ENCODE measurements around the gene RAN.
"Not testable (repeated sequence)": the region's sequence is repeated elsewhere in the genome, so short reads cannot be mapped to it uniquely, and the experiment has no call there.

The RAN gene

DNA sequence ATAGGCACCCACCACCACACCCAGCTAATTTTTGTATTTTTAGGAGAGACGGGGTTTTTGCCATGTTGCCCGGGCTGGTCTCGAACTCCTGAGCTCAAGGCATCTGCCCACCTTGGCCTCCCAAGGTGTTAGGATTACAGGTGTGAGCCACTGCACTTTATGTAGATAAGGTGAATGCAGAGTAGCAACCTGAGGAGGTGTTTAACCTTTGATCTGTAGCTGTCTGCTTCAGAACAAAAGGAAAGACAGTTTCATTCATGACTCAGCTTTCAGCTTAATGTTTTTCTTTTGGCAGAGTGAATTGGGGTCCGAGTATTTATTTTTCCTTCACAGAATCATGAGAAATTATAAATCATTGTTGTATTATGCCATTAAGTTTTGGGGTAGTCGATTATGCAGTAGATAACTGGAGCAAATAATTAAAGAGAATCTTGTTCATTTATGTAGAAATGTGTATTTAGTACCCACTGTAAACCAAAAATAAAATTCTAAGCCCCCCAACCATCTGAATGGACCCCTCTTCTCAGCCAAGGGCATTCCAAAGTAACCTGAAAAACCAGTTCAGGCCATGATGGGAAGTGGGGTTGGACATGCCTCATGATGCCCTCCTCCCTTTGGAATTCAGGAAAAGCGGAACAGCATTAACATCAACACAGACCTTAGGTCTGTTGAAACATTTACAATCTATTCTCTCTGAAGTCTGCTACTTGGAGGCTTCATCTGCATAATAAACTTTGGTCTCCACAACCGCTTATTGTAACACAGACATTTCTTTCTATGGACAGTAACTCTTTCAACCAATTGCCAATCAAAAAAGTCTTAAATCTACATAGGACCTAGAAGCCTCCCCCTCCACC, 22.1 kb upstream of the RAN start:
- no peak for DNase-seq

DNA sequence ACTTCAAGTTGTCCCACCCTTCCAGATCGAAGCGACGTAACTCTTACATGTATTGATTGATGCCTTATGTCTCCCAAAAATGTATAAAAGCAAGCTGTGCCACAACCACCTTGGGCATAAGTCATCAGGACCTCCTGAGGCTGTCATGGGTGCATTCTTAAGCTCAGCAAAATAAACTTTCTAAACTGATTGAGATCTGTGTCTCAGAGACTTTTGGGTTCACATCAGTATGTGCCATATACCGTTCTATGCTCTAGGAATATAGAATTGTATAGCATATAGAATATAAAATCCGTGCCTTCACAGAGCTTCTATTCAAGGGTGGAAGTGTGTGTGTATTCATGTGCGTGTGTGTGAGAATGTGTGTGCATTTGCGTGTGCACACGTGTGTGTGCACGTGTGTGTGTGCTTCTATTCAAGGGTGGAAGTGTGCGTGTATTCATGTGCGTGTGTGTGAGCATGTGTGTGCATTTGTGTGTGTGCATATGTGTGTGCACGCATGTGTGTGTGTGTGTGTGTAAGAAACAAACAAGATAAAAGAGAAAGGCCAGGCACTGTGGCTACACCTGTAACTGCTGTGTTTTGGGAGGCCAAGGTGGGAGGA, 21.3 kb upstream of the RAN start:
- no peak for DNase-seq

- DNase-seq, result no peak
These were observed 15.8 kb upstream of the RAN start for GRCh38 chr12:130856088-130856487.

DNA sequence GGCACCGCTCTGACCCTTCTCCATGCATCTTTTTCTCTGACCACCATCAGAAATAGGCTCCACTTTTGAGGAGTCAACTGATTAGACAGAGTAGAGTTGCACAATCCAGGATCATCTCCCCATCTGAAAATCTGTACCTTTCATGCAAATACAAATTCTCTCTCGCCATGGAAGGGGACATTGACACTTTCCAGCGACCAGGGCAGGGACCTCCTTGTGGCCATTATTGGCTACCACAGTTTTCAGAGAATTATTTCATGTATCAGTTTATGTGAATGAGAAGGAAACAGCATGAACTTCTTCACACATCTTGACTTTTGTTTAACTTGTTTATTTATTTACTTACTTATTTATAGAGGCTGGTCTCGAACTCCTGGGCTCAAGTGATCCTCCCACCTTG, 13.8 kb upstream of the RAN start:
- no peak for DNase-seq

DNA sequence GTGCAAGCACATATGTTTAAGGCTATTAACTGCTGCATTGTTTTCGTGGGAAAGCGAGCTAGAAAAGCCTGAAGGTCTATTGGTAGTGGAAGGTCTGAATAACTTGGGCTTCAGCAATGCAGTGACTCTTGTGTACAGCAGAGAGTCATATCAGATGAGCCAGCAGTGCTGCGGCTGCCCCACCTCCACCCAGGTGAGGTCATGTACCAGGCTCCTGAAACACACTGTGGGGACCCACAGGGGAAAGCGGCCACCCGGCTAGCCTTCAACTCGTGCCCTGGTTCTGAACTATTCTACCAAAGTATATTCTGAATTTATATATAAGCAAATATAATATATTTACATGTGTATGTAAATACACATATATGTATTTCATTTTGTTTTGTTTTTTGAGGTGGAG, 12.7 kb upstream of the RAN start:
- DNase-seq, result no peak

DNA sequence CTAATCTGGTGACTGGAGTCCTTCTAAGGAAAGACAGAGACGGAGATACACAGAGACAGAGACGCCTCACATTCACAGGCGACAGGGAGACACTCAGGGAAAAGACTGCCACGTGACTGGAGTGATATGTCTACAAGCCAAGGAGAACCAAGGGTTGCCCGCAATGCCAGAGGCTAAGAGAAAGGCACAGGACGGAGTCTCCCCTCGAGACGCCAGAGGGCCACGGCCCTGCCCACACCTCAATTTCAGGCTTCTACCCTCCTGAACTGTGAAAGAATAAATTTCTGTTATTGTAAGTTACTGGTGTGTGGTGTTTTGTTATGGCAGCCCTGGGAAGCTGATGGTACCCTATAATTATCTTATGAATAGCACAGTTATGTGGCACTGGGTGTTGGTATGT, 11.6 kb upstream of the RAN start:
- no peak for DNase-seq

DNA sequence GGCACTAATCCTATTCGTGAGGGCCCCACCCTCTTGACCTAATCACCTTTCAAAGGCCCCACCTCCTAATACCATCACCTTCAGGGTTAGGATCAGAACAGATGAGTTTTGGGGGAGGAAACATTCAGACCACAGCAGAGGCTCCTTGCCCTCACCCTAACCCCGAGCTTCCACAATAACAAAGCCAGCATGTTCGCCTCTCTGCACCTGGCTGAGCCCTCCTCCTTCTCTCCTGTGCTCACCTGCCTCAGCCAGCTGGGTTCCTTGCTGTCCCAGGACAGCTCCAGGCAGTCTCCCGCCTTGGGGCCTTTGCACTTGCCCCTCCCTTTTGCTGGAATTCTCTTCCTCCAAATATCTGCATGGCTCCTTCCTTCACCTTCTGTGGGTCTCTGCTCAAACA, 9.7 kb upstream of the RAN start:
- DNase-seq, result no peak

DNA sequence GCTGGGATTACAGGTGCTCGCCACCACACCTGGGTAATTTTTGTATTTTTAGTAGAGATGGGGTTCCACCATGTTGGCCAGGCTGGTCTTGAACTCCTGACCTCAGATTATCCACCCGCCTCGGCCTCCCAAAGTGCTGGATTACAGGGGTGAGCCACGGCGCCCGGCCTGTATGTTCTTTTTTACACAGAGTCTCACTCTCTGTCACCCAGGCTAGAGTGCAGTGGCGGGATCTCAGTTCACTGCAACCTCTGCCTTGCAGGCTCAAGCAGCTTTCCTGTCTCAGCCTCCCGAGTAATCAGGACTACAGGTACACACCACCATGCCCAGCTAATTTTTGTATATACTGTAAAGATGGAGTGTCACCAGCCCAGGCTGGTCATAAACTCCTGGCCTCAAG, 9.1 kb upstream of the RAN start:
- DNase-seq, result not testable (repeated sequence)

GRCh38 chr12:130863298-130863697, 8.6 kb upstream of the RAN start:
- no peak for DNase-seq

DNA sequence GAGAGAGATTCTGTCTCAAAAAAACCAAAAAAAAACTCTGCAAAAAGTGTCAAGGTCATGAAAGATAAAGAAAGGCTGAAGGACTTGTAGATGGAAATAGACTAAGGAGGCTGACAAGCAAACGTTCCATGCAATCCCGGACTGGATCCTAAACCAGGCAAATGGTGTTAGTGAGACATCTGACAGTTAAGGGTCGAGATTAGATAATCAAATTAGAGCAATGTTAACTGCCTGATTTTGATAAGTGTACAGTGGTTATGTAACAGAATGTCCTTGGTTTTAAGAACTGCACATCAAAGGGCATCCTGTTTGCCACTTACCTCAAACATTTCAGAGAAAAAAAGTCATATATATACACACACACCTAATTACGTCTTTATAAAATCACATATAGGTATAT, 3.5 kb upstream of the RAN start:
- DNase-seq, result no peak

- peak in 54 of 56 donors; percentile 8 to 81 (median 49) for DNase-seq
These were observed 1.2 kb upstream of the RAN start for GRCh38 chr12:130870442-130871285.

DNA sequence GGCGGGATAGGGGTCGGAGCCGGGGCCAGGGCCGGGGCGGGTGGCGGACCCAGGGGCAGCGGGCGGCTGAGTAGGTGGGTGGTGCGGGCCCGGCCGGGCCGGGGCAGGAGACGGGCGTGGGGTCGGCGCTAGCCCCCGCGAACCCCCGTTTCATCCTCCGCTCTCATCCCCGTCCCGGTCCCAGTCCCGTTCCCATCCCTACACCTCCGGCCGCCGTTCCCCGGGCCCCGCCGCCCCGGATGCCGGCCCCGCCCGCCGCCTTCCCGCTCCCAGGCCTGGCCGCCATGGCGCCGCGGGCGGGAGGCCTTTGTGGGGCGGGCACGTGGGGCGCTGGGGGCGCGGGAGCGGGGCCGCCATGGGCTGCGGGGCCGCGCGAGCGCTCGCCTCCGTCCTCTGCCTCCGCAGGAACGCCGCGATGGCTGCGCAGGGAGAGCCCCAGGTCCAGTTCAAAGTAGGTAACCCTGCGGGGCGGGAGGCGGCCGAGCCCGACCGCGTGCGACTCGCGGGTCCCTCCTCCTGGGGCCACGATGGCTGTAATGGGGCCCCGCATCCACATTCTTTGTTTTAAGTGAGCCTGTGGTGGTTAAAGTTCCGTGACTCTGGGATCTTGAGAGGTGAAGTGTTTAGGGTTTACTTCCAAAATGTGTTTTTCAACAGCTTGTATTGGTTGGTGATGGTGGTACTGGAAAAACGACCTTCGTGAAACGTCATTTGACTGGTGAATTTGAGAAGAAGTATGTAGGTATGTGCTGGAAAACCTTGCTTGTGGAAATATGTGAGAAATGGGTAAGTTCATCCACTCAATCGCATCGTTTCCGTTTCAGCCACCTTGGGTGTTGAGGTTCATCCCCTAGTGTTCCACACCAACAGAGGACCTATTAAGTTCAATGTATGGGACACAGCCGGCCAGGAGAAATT, 572 bp downstream of the RAN start:
- DNase-seq, result peak in 28 of 56 donors; percentile 18 to 71 (median 45)

DNA sequence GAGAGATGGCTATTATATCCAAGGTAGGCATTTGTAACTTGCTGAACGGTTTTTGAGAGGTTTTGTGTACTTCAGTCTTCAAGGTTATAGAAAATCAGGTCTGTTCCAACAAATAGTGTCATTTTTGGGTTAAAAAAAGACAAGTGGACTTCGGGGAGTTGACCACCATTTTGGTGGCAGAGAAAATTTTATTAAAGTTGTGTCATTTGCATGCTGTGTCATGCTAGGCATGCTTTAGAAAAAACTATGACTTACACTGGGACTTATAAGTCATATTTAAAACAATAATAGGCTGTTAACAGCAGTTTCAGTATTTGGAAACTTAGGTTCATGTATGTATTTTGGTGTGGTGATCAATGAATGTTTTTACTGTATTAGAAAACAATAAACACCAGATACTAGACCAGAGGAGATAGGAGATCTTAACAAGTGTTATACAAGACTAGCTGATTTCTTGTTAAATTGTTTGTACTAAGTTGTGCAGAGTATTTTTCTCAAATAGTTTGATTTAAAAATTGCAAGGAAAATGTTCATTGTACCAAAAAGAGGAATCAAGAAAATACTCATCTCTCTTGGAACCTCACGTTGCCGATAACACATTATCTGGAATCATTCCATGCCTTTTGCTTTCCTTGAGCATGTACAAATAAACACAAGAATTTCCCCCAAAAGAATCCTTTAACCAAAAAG, 1.4 kb downstream of the RAN start:
- DNase-seq, result no peak

DNA sequence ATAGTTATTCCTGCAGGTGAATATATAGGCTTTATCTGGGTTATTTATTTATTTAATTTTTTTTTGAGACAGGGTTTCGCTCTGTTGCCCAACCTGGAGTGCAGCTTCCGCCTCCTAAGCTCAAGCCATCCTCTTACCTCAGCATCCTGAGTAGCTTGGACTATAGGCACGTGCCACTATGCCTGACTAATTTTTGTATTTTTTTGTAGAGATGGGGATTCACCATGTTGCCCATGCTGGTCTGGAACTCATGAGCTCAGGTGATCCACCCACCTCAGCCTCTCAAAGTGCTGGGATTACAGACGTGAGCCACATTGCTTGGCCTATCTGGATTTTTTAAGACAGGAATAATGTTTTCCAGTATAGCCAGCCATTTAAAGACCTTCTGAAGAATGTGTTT, 2.0 kb downstream of the RAN start:
- DNase-seq, result no peak

GRCh38 chr12:130874696-130875095, 2.8 kb downstream of the RAN start:
- no peak for DNase-seq

- no peak for DNase-seq
These were observed 3.3 kb downstream of the RAN start for GRCh38 chr12:130875193-130875592.

DNA sequence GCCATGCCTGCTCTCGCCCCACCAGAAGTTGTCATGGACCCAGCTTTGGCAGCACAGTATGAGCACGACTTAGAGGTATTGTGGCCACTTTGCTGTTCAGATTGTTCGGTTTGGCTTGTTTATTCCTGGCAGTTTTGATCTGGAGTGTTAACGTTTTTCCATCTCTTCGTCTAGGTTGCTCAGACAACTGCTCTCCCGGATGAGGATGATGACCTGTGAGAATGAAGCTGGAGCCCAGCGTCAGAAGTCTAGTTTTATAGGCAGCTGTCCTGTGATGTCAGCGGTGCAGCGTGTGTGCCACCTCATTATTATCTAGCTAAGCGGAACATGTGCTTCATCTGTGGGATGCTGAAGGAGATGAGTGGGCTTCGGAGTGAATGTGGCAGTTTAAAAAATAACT, 3.8 kb downstream of the RAN start:
- DNase-seq, result not testable (repeated sequence)

- DNase-seq, result no peak
These were observed 4.4 kb downstream of the RAN start for GRCh38 chr12:130876297-130876696.

GRCh38 chr12:130876758-130877157, 4.9 kb downstream of the RAN start:
- DNase-seq, result no peak

GRCh38 chr12:130877333-130877732, 5.5 kb downstream of the RAN start:
- DNase-seq, result no peak

All from amygdala (tissue), 56 donors.